DOHH2 (cell line): ENCODE measurements around the gene CPLX1.

Experiments used
- H3F3A ChIP-seq: fragments of 200-600 bp; sonication (generic), shearing (Covaris generic); 2 replicates; pipeline ENCODE4 v1.6.0; 2016; ENCODE audit warnings: antibody characterized with exemption, mild to moderate bottlenecking; ENCODE audit not compliant: control insufficient read depth, insufficient read depth
- H3K27ac ChIP-seq: fragments of 200-600 bp; sonication (generic); 2 replicates; pipeline ENCODE4 v1.5.1; 2014; ENCODE audit warnings: low read depth, mild to moderate bottlenecking, low read length, moderate library complexity
- H3K27me3 ChIP-seq: fragments of 200-600 bp; sonication (generic); 2 replicates; pipeline ENCODE4 v1.6.1; 2014; ENCODE audit warnings: mild to moderate bottlenecking, low read length, mixed read lengths; ENCODE audit not compliant: control insufficient read depth
- H3K36me3 ChIP-seq: fragments of 200-600 bp; sonication (generic); 2 replicates; pipeline ENCODE4 v1.6.1; 2014; ENCODE audit warnings: mild to moderate bottlenecking, low read length, moderate library complexity, mixed read lengths; ENCODE audit not compliant: control insufficient read depth
- H3K4me1 ChIP-seq: fragments of 200-600 bp; sonication (generic); 2 replicates; pipeline ENCODE4 v1.6.1; 2014; ENCODE audit warnings: mild to moderate bottlenecking, low read length, mixed read lengths; ENCODE audit not compliant: control insufficient read depth
- H3K4me2 ChIP-seq: fragments of 200-600 bp; sonication (generic); 2 replicates; pipeline ENCODE4 v1.6.0; 2014; ENCODE audit warnings: mild to moderate bottlenecking, low read length, moderate library complexity
- H3K4me3 ChIP-seq: fragments of 200-600 bp; sonication (generic); 2 replicates; pipeline ENCODE4 v1.5.1; 2014; ENCODE audit warnings: mild to moderate bottlenecking, low read length, mixed read lengths
- H3K79me2 ChIP-seq: fragments of 200-600 bp; sonication (generic); 2 replicates; pipeline ENCODE4 v1.6.1; 2014; ENCODE audit warnings: mild to moderate bottlenecking, low read length, mixed read lengths; ENCODE audit not compliant: control insufficient read depth
- H3K9me2 ChIP-seq: fragments of 200-600 bp; sonication (generic); replicated peaks from 2 replicates; pipeline ENCODE4 v1.6.1; 2014; ENCODE audit warnings: mild to moderate bottlenecking, low read length, mixed read lengths; ENCODE audit not compliant: control insufficient read depth
- H3K9me3 ChIP-seq: fragments of 200-600 bp; sonication (generic); 2 replicates; pipeline ENCODE4 v1.6.1; 2014; ENCODE audit warnings: antibody characterized with exemption, low read length, mixed read lengths; ENCODE audit not compliant: control insufficient read depth, insufficient read depth
- H4K20me1 ChIP-seq: fragments of 200-600 bp; sonication (generic); 2 replicates; pipeline ENCODE4 v1.6.0; 2014; ENCODE audit warnings: low read depth, mild to moderate bottlenecking, antibody characterized with exemption, low read length, moderate library complexity; ENCODE audit not compliant: control insufficient read depth, insufficient read depth
- CTCF ChIP-seq: fragments of 200-600 bp; sonication (generic); IDR thresholded peaks from one replicate; pipeline ENCODE4 v1.5.1; 2014; ENCODE audit warnings: antibody characterized with exemption, mild to moderate bottlenecking, low read depth, low read length; ENCODE audit not compliant: poor library complexity, severe bottlenecking
- EZH2phosphoT487 ChIP-seq: fragments of 200-600 bp; sonication (generic); IDR thresholded peaks from 2 replicates; pipeline ENCODE4 v1.6.1; 2017; ENCODE audit warnings: borderline replicate concordance, mild to moderate bottlenecking, antibody characterized with exemption, low read length, moderate library complexity, mixed read lengths

The CPLX1 gene

GRCh38 chr4:859496-859895 is 33.6 kb upstream of the CPLX1 start:
- peaks cover 58% of the 10 kb centered on the region for H3K36me3 ChIP-seq
- TF ChIP-seq CTCF (no peak), EZH2phosphoT487 (no peak)
- no peaks in the 10 kb centered on the region for H4K20me1 ChIP-seq
- no peak overlapping the region for H3K4me2 ChIP-seq
- peaks cover 13% of the 10 kb centered on the region for H3F3A ChIP-seq
- H3K27ac ChIP-seq, result no peak overlapping the region
- H3K9me3 ChIP-seq, result peaks cover 36% of the 10 kb centered on the region
- H3K79me2 ChIP-seq, result no peaks in the 10 kb centered on the region
- H3K9me2 ChIP-seq, result no peaks in the 10 kb centered on the region
- no peaks in the 10 kb centered on the region for H3K27me3 ChIP-seq
- H3K4me3 ChIP-seq, result no peak overlapping the region
- H3K4me1 ChIP-seq, result no peaks in the 10 kb centered on the region

- H3K27me3 ChIP-seq, result no peaks in the 10 kb centered on the region
- H3K9me2 ChIP-seq, result no peaks in the 10 kb centered on the region
- H3K9me3 ChIP-seq, result peaks cover 36% of the 10 kb centered on the region
- H3F3A ChIP-seq, result peaks cover 13% of the 10 kb centered on the region
- peaks cover 55% of the 10 kb centered on the region for H3K36me3 ChIP-seq
- H3K79me2 ChIP-seq, result no peaks in the 10 kb centered on the region
- no peak overlapping the region for H3K4me2 ChIP-seq
- H3K4me1 ChIP-seq, result no peaks in the 10 kb centered on the region
- no peak overlapping the region for H3K4me3 ChIP-seq
- no peaks in the 10 kb centered on the region for H4K20me1 ChIP-seq
- no peak overlapping the region for H3K27ac ChIP-seq
- no peak for TF ChIP-seq EZH2phosphoT487
- no peak for TF ChIP-seq CTCF
Observed at GRCh38 chr4:858831-859451, 33.0 kb upstream of the CPLX1 start.

- H3K27ac ChIP-seq, result no peak overlapping the region
- peaks cover 36% of the 10 kb centered on the region for H3K9me3 ChIP-seq
- peaks cover 13% of the 10 kb centered on the region for H3F3A ChIP-seq
- H4K20me1 ChIP-seq, result no peaks in the 10 kb centered on the region
- no peaks in the 10 kb centered on the region for H3K27me3 ChIP-seq
- H3K4me3 ChIP-seq, result no peak overlapping the region
- TF ChIP-seq EZH2phosphoT487, result no peak
- TF ChIP-seq CTCF, result no peak
- H3K79me2 ChIP-seq, result no peaks in the 10 kb centered on the region
- no peak overlapping the region for H3K4me2 ChIP-seq
- peaks cover 53% of the 10 kb centered on the region for H3K36me3 ChIP-seq
- H3K9me2 ChIP-seq, result no peaks in the 10 kb centered on the region
- H3K4me1 ChIP-seq, result no peaks in the 10 kb centered on the region
Observed at GRCh38 chr4:858041-858481, 32.1 kb upstream of the CPLX1 start.
